ENCODE results near the gene COL12A1. TPM values are rescaled to one million over a fixed set of nuclear protein-coding genes. Genes with fewer than 3 reads are reported as not detected.

COL12A1 gene
- total RNA-seq, 3 donors from 2014 or later (not counting 1 experiment from before 2014, with no cell fraction given), result 0.25 TPM; not detected in 2

- Histone ChIP-seq H3K4me3 (ENCODE audit: low read length) (no peak overlapping the region), H3K4me1 (ENCODE audit: control insufficient read depth, insufficient read depth, low read length) (no peaks in the 10 kb centered on the region), H3K9me3 (ENCODE audit: control insufficient read depth, insufficient read depth, low read length) (no peaks in the 10 kb centered on the region), H3K27ac (ENCODE audit: low read length) (no peak overlapping the region), H3K27me3 (ENCODE audit: control insufficient read depth, insufficient read depth, low read length) (no peaks in the 10 kb centered on the region), H3K36me3 (ENCODE audit: control insufficient read depth, insufficient read depth, low read length) (no peaks in the 10 kb centered on the region)
- no peaks in the 10 kb centered on the region for H3K9me3 Mint-ChIP-seq
- TF ChIP-seq CTCF (IDR thresholded peaks at IDR 0.05), result no peak
- intact Hi-C loops (cut with micrococcal nuclease), result no loop called here
- H3K4me3 Mint-ChIP-seq, result no peak overlapping the region
- ATAC-seq, result no peak
- H3K27me3 Mint-ChIP-seq (ENCODE audit: low read depth in 2 of 2), result no peaks in the 10 kb centered on the region
- H3K4me1 Mint-ChIP-seq, result no peaks in the 10 kb centered on the region
- H3K27ac Mint-ChIP-seq, result no peak overlapping the region
- 100% methylated on average over 1 of the region's 2 CpGs for WGBS (ENCODE audit: insufficient coverage)
- DNase-seq, result no peak
- no peaks in the 10 kb centered on the region for H3K36me3 Mint-ChIP-seq
Observed at GRCh38 chr6:75166773-75167172, 39.1 kb downstream of the COL12A1 start.

GRCh38 chr6:75166236-75166635, 39.6 kb downstream of the COL12A1 start:
- Mint-ChIP-seq H3K27ac (no peak overlapping the region), H3K4me3 (no peak overlapping the region), H3K36me3 (no peaks in the 10 kb centered on the region), H3K27me3 (ENCODE audit: low read depth in 2 of 2) (no peaks in the 10 kb centered on the region), H3K4me1 (no peaks in the 10 kb centered on the region), H3K9me3 (no peaks in the 10 kb centered on the region)
- Histone ChIP-seq H3K9me3 (ENCODE audit: control insufficient read depth, insufficient read depth, low read length) (no peaks in the 10 kb centered on the region), H3K27me3 (ENCODE audit: control insufficient read depth, insufficient read depth, low read length) (no peaks in the 10 kb centered on the region), H3K36me3 (ENCODE audit: control insufficient read depth, insufficient read depth, low read length) (no peaks in the 10 kb centered on the region), H3K4me3 (ENCODE audit: low read length) (no peak overlapping the region), H3K4me1 (ENCODE audit: control insufficient read depth, insufficient read depth, low read length) (no peaks in the 10 kb centered on the region), H3K27ac (ENCODE audit: low read length) (no peak overlapping the region)
- TF ChIP-seq CTCF (IDR thresholded peaks at IDR 0.05), result no peak
- WGBS (ENCODE audit: insufficient coverage), result 43% methylated on average over 2 of the region's 2 CpGs
- no peak for ATAC-seq
- intact Hi-C loops (cut with micrococcal nuclease), result no loop called here
- no peak for DNase-seq

GRCh38 chr6:75158176-75158575, 47.7 kb downstream of the COL12A1 start:
- Mint-ChIP-seq H3K9me3 (no peaks in the 10 kb centered on the region), H3K4me1 (no peaks in the 10 kb centered on the region), H3K36me3 (no peaks in the 10 kb centered on the region), H3K27me3 (ENCODE audit: low read depth in 2 of 2) (no peaks in the 10 kb centered on the region), H3K27ac (no peak overlapping the region), H3K4me3 (no peak overlapping the region)
- H3K27me3 ChIP-seq (ENCODE audit: control insufficient read depth, insufficient read depth, low read length), result no peaks in the 10 kb centered on the region
- no peaks in the 10 kb centered on the region for H3K36me3 ChIP-seq (ENCODE audit: control insufficient read depth, insufficient read depth, low read length)
- intact Hi-C loops (cut with micrococcal nuclease), result no loop called here
- no peaks in the 10 kb centered on the region for H3K9me3 ChIP-seq (ENCODE audit: control insufficient read depth, insufficient read depth, low read length)
- H3K4me3 ChIP-seq (ENCODE audit: low read length), result no peak overlapping the region
- no peaks in the 10 kb centered on the region for H3K4me1 ChIP-seq (ENCODE audit: control insufficient read depth, insufficient read depth, low read length)
- ATAC-seq, result no peak
- H3K27ac ChIP-seq (ENCODE audit: low read length), result no peak overlapping the region
- no peak for TF ChIP-seq CTCF (IDR thresholded peaks at IDR 0.05)
- DNase-seq, result no peak

GRCh38 chr6:75157336-75157735, 48.5 kb downstream of the COL12A1 start:
- H3K4me3 Mint-ChIP-seq, result no peak overlapping the region

More at GRCh38 chr6:75157336-75157735, 48.5 kb downstream of the COL12A1 start:
- WGBS (ENCODE audit: insufficient coverage), result 100% methylated on average over 1 of the region's 2 CpGs
- Mint-ChIP-seq H3K27me3 (ENCODE audit: low read depth in 2 of 2) (no peaks in the 10 kb centered on the region), H3K27ac (no peak overlapping the region), H3K4me1 (no peaks in the 10 kb centered on the region), H3K36me3 (no peaks in the 10 kb centered on the region), H3K9me3 (no peaks in the 10 kb centered on the region)
- no peak overlapping the region for H3K4me3 ChIP-seq (ENCODE audit: low read length)
- intact Hi-C loops (cut with micrococcal nuclease), result no loop called here
- DNase-seq, result no peak
- no peak for TF ChIP-seq CTCF (IDR thresholded peaks at IDR 0.05)
- no peak overlapping the region for H3K27ac ChIP-seq (ENCODE audit: low read length)
- ATAC-seq, result no peak
- no peaks in the 10 kb centered on the region for H3K36me3 ChIP-seq (ENCODE audit: control insufficient read depth, insufficient read depth, low read length)
- H3K27me3 ChIP-seq (ENCODE audit: control insufficient read depth, insufficient read depth, low read length), result no peaks in the 10 kb centered on the region
- H3K9me3 ChIP-seq (ENCODE audit: control insufficient read depth, insufficient read depth, low read length), result no peaks in the 10 kb centered on the region
- no peaks in the 10 kb centered on the region for H3K4me1 ChIP-seq (ENCODE audit: control insufficient read depth, insufficient read depth, low read length)
